A549 treated with GW870086 at 1 μM for 4 hours (cell line): ENCODE data around the gene NEURL3. TPM values are rescaled to one million over a fixed set of nuclear protein-coding genes. Genes with fewer than 3 reads are reported as not detected.

Experiments
- total RNA-seq: library from RNA; stranded (reverse); fragments of 200-300 nt; extraction: Qiagen RNA extraction; gene quantifications from 5 replicates; pipeline ENCODE4 v1.2.3, GENCODE V29; 2022; ENCODE audit warnings: low read depth

NEURL3 gene
- total RNA-seq, result 0.41 to 1.4 TPM (median 0.87 TPM) in 5 replicates

GRCh38 chr2:96505231-96505889 is at the start of gene NEURL3:
Gene NEURL3 (minus strand): TSS chr2:96505357. CDS start chr2:96505286, 71 bp downstream.

GRCh38 chr2:96536445-96537065 is 31.4 kb upstream of the NEURL3 start, which contains the start of gene ARID5A:
Gene ARID5A (plus strand): TSS chr2:96536752. CDS start chr2:96536827, 75 bp downstream.

Other genes with a start within 250 kb of the NEURL3 start
- gene TMEM127, start 239.4 kb downstream of the NEURL3 start, total RNA-seq, result 37.9 to 48.8 TPM (median 45.0 TPM) in 5 replicates
- gene CIAO1, start 239.1 kb downstream of the NEURL3 start, total RNA-seq, result 74.6 to 87.1 TPM (median 84.0 TPM) in 5 replicates
- gene SNRNP200, start 199.8 kb downstream of the NEURL3 start, total RNA-seq, result 115 to 121 TPM (median 119 TPM) in 5 replicates
- not detected in 5 replicates for gene ITPRIPL1, start 180.0 kb downstream of the NEURL3 start, total RNA-seq
- 43.4 to 47.5 TPM (median 44.9 TPM) in 5 replicates for gene NCAPH, start 169.6 kb downstream of the NEURL3 start, total RNA-seq
- gene ARID5A, start 31.4 kb upstream of the NEURL3 start, total RNA-seq, result 3.6 to 5.5 TPM (median 5.3 TPM) in 5 replicates
- 19.6 to 26.2 TPM (median 23.4 TPM) in 5 replicates for gene KANSL3, start 133.0 kb upstream of the NEURL3 start, total RNA-seq
- gene FER1L5, start 137.4 kb upstream of the NEURL3 start, total RNA-seq, result not detected in 5 replicates
- 18.9 to 21.6 TPM (median 21.5 TPM) in 5 replicates for gene LMAN2L, start 234.7 kb upstream of the NEURL3 start, total RNA-seq